NCI-H1694 treated with DMSO at 0.1 percent for 48 hours (cell line): ENCODE measurements around the gene SDS.

Source experiments
- DNase-seq: peaks from one replicate; lab custom pipeline; 2025; lab: John Stamatoyannopoulos, UW

SDS gene

DNA sequence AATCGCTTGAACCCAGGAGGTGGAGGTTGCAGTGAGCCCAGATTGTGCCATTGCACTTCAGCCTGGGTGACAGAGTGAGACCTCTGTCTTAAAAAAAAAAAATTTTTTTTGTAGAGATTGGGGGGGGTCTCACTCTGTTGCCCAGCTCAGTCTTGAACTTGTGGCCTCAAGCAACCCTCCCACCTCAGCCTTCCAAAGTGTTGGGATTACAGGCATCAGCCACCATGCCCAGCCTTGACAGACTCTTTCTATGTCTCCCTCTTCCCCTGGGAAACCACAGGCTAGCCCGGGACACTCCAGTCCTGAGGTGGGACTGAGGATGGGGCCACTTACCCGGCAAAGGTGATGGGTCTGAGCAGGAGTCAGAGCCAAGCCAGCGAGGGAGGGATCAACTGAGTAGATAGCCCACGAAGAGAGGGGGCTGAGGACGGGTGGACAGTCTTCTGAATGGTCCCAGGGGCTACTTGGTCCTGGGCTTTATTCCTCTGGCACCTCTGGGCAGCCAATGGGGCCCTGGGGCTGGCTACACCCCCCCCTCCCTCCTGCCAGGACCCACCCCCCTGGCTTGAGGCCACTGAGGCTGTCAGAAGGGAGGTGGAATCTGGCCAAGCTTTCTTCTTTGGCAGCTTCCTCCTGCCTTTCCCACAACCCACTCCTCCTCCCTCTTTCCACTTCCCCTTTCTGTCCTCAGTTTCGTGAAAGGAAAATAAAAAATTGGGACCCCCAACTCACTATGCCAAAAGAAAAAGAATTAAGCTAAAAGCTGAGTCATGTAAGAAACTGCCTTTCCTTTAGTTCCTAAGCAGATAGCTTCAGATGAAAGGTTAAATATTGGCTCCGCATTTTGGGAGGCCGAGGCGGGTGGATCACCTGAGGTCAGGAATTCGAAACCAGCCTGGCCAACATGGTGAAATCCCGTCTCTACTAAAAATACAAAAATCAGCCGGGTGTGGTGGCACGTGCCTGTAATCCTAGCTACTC is at the start of gene SDS:
SDS (minus strand) TSS at position 453 of the 981 bp plus-strand sequence. CDS start 4,179 bp downstream, outside the sequence.
- DNase-seq = no peak

- no peak for DNase-seq
These were observed 49.6 kb upstream of the SDS start for GRCh38 chr12:113453330-113453729.

GRCh38 chr12:113452458-113452857 is 48.8 kb upstream of the SDS start:
- DNase-seq = no peak

- no peak for DNase-seq
These were observed 46.2 kb upstream of the SDS start for GRCh38 chr12:113449839-113450238.

DNA sequence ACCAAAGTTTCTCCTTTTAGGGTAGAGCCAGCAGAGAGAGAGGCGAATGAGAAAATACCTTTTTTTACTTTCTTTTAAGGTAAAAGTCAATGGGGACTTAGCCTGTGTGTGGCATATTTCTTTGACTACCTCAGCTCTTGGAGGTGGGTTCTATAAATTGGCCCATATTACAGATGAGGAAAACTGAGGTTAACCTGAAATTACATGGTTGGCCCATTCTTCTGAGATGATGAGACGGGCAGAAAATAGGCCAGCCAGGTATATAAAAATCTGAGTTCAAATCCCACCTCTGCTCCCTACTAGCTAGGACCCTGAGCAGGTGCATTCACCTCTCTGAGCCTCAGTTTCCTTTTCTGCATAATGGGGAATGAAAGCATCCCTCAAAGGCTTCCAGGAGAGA is 45.6 kb upstream of the SDS start:
- DNase-seq = no peak

- no peak for DNase-seq
These were observed 45.2 kb upstream of the SDS start for GRCh38 chr12:113448873-113449272.

GRCh38 chr12:113445544-113446171 is 42.0 kb upstream of the SDS start:
- DNase-seq = no peak

DNA sequence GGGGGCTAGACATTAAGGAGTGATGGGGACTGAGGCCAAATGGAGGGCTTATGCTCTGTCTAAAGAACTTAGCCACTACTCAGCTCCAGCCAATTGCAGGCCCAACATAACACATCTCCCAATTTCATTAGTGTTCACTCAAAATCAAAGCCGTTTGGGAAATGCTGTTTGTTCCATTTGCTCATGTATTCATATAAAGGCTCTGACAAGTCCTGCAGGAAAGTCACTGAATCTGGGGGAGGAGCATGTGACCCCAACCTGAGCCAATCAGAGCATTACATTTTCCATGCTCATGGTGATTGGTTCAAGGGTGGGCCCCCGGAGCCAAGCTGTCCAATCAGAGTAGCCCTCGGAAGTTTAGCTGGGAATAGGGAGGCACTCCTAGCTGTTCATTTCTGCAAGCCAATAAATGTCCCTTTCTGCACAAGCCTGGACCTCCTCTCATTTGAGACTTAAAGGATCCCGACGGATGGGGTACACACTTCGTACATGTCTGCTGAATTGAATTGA is 39.4 kb upstream of the SDS start:
- no peak for DNase-seq

DNA sequence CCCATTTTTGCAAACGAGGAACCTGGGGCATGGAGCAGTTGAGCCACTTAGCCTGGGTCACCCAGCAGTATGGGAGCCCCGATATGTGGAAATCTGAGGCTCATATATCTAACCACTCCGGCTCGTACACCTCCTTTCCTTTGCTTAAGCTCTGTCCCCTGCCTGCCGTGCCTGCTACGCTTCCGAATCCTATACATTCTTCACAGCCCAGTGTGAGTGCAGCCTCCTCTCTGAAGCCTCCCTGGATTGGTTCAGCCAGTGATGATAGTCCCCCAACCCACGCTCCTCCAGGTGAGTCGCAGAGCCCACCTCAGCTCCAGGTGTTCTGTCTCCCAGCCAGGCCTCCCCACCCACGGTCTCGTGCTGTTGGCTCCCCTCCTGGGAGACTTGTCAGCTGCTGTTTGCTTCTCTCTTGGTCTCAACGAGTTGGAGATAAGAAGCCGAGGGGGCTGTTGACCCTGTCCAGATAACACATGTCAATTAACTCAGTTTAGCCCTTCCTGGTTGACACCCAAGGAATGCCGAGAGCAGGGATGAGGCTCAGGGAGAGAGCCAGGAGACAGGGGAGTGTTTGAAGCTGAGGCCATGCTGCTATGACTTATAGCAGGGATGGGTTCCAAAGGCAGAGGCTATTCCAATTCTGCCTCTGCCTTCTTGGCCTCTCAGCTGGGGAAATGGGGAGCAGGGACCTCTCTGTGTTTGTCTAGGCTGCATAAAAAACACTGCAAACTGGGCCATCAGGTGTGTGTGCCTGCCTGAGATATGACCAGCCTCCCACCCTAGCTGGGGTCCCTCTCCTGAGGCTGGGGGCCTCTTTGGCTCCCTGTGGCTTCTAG is 37.5 kb upstream of the SDS start:
- no peak for DNase-seq

GRCh38 chr12:113440336-113440735 is 36.6 kb upstream of the SDS start:
- no peak for DNase-seq

DNA sequence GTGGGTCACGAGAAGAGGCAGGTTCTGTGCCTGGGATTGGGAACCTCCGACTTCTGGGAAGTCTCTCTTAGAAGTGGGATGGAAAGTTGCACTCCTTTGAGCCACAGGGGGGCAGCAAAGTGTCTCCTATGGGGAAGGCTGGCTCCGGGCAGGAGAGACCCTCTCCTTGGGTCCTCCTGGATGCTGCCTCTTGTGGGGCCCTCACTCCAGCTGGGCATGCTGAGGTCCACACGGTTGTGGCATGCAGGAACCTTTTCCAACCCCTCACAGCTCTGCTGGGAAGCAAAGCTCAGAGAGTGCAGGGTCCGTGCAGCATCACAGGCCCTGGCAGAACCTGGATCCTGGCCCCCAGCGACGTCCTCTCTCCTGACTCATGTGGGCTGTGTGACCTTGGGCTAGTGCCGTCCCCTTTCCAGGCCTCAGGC is 35.9 kb upstream of the SDS start:
- DNase-seq = peak; percentile 45

GRCh38 chr12:113439301-113439597 is 35.6 kb upstream of the SDS start:
- no peak for DNase-seq

- no peak for DNase-seq
These were observed 35.0 kb upstream of the SDS start for GRCh38 chr12:113438523-113439300.

DNA sequence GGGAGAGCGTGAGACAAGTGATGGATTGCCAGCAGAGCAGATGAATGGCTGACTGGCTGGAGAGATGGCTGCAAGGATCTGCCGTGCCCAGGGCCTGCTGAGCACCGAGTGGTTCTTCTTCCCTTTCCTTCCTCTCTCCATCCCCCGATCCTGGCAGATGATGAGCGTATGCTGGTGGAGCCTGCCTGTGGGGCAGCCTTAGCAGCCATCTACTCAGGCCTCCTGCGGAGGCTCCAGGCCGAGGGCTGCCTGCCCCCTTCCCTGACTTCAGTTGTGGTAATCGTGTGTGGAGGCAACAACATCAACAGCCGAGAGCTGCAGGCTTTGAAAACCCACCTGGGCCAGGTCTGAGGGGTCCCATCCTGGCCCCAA is 34.0 kb upstream of the SDS start:
- DNase-seq = no peak

- no peak for DNase-seq
These were observed 33.5 kb upstream of the SDS start for GRCh38 chr12:113436993-113437728.

DNA sequence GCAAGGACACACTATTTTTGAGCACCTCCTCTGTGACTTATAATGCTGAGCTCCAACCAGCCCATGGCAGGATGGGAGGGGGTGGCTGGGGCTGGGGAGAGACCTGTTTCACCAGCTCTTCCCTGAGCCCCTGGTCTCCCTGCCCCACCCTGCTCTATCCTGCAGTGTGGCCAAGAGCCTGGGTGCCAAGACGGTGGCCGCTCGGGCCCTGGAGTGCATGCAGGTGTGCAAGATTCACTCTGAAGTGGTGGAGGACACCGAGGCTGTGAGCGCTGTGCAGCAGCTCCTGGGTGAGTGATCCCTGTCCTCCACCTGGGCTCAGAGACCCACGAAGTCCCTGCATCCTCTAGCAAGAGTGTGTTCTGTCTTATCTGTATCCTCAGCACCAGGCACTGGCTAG is 32.9 kb upstream of the SDS start:
- DNase-seq = no peak

DNA sequence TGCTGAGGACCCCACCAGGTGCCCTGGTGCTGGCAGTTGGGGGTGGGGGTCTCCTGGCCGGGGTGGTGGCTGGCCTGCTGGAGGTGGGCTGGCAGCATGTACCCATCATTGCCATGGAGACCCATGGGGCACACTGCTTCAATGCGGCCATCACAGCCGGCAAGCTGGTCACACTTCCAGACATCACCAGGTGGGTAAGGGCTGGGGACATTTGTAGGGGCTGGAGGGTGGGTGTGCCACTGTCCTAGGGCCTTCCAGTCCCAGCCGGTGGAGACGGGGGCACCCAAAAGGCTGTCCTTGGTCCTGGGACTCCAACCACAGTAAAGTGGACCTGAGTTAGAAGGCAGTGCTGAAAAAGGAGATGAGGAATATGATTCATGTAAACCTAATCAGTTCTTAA is 31.7 kb upstream of the SDS start:
- DNase-seq = no peak

GRCh38 chr12:113432986-113433385 is 29.3 kb upstream of the SDS start:
- no peak for DNase-seq

DNA sequence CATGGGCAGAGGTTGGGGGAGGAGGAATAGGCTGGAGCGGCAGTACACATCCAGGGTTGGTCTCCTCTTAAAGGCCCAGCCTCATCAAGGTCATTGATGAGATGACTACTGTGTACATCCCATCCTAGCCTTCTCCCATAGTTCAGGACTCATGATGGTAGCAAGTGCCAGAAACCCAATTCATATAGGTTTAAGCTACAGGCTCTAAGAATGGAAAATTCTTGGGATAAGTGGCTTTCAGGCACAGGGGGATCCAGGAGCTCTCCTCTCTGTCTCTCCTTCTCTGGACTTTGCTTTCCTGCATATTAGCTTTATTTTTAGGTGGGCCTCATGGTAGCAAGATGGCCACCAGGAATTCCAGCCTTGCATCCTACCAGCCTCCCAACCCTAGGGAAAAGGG is 24.8 kb upstream of the SDS start:
- no peak for DNase-seq

DNA sequence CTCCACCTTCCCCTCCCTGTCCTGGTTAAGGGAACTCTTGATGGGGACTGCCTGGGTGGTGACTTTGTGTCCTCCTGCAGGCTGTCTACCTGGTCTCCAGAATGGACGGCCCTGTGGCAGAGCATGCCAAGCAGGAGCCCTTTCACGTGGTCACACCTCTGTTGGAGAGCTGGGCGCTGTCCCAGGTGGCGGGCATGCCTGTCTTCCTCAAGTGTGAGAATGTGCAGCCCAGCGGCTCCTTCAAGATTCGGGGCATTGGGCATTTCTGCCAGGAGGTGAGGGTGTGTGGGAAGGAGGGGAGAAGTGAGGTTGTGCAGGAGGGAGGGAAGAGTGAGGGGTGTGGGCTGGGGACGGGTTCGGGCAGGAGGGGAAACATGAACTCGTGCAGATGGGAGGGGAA is 24.2 kb upstream of the SDS start:
- DNase-seq = no peak

DNA sequence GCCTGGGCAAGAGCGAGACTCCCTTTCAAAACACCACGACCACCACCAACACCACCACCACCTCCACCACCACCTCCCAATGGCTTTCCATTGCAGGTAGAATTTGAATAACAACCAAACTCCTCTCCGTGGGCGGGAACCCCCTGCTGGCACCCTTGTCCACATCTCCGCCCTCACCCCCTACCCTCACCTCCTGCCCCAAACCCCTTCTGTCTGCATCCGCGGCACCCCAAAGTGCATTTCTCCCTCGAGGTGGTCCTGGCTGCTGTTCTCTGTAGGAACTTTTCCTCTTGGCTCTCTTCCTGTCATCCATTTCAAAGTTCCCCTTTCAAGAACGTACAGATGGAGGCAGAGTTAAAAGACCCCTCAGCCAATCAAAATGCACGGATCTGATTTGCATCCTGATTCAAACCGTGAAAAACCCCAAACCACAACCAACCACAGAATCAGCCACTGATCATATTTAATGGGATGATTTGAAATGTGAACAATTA is 22.3 kb upstream of the SDS start:
- DNase-seq = no peak
